Stimulated activated CD4-positive, alpha-beta T cell treated with anti-CD3 and anti-CD28 coated beads, Interleukin-1b, Interleukin-23, amount 100 ng/mL, for 24 hours (primary cell): ENCODE data around the gene AK3.
"Not testable (repeated sequence)": the region's sequence is repeated elsewhere in the genome, so short reads cannot be mapped to it uniquely, and the experiment has no call there.

Source experiments
- DNase-seq, 4 experiments: peaks; one replicate each; pipeline ENCODE4 v3.0.0-alpha.2; 2020; ENCODE audit warnings: low read depth in 4 of 4, low spot score in 1 of 4

AK3 gene

GRCh38 chr9:4669890-4670289 is 71.1 kb downstream of the AK3 start:
- DNase-seq, result no peak

DNA sequence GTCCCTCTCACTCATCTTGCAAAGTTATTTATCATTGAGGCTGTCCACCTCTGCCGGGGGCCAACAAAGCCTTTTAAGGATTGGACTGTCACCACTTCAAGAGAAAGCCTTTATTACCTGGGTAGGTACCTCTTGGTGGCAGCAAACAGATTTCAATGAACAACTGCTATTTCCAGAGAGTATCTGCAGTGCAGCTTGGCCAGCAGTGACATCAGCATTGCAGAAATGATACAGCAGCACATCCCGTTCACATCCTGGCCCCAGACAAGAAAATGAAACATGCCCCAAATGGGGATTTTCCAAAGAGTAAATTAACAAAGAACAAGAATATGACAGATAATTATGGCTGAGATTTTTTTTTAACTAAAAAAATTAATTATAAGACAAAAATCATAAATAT is 72.4 kb downstream of the AK3 start:
- no peak for DNase-seq

DNA sequence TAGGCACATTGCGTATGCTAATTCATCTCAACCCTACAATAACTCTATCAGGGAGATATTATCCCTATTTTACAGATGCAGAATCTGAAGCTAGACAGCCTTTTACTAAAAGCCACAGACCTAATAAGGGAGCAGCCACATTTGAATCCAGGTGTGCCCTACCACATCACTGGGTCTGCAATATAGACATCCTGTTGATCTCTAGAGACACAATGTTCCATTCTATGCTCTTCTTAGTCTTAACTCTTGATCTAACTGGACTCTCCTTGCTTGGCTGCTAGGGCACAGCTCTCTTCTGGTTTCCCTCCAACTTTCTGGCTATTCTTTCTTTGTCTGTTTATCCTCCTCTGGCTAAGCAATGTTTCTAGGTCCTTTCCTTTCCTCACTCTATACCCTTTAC is 73.3 kb downstream of the AK3 start:
- DNase-seq, result no peak

DNA sequence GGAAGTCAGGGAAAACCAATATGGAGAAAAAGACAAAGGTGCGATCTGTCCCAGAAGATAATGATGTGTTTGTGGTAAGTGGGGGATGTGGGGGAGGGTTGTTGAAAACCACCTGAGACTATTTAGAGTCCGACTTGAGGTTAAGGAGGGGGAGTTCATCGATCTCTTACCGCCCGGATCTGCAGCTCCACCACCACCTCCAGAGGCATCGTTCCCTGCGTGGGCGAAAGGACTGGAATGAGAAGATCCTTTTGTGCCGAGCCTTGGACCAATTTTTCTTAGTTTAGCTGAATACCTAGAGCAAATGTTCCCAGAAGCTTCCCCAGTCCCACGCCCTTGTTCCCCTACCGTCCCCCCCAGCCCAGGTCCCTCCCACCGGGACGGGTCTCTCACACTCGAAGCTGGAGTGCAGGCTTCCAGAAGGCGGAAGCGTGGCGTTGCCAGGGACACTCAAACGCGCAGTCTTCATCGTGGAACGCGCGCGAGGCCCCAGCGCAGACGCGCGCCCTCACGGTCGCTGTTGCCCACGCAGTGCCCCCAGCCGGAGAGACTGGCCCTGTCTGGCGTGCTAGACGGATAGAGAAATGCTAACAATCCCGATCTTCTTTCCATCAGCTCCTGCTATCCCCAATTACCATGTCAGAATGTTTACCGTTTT is 74.8 kb downstream of the AK3 start, which contains the start of gene SPATA6L:
Gene SPATA6L, minus strand, starts transcription at position 439 of the 658 bp plus-strand sequence. Its CDS starts 230 bp downstream, at position 209.
- DNase-seq, result peak in 2 of 4 experiments; percentile 22 to 24

- no peak for DNase-seq
These were observed 75.6 kb downstream of the AK3 start for GRCh38 chr9:4665357-4665756.

DNA sequence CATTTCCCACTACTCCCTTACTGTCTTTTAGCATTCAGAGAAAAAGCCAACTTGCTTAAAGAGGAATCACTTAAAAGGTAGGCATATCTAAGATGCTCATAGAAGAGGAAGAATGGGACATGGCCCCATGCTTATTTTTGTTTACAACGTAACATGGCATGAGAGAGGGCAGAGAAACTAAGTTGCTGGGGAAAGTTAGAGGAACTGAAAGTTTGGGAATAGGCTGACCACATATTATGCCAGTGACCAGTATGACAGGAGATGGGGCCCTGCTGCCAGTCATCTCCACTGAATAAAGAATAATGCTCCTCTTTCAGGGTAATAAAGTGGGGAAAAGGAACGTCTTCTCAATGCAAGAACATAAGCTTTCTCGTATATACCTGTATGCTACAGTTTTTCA is 77.0 kb downstream of the AK3 start:
- DNase-seq, result no peak

- DNase-seq, result no peak
These were observed 77.8 kb downstream of the AK3 start for GRCh38 chr9:4662989-4663792.

DNA sequence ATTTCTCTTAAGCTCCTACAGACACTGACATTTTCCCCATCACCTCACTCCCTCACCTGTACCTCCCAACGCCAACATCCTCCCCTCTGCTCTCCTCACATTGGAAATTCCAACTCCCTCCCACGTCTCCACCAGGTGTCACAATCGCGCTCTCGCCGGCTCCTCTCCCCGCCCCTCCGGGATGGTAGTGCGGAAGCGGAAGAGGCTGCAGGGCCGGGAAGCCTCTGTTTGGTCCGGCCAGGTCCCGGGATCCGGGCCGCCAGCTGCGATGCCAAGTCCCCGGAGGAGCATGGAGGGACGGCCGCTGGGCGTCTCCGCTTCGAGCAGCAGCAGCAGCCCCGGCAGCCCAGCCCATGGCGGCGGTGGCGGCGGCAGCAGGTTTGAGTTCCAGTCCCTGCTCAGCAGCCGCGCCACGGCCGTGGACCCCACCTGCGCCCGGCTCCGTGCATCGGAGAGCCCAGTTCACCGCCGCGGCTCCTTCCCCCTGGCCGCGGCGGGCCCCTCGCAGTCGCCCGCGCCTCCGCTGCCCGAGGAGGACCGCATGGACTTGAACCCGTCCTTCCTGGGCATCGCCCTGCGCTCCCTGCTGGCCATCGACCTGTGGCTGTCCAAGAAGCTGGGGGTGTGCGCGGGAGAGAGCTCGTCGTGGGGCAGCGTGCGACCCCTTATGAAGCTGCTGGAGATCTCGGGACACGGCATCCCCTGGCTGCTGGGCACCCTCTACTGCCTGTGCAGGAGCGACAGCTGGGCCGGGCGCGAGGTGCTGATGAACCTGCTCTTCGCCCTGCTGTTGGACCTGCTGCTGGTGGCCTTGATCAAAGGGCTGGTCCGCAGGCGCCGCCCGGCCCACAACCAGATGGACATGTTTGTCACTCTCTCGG is 78.7 kb downstream of the AK3 start, which contains the start of gene PLPP6:
Gene PLPP6, plus strand, starts transcription at position 187 of the 881 bp plus-strand sequence. Its CDS starts 82 bp downstream, at position 269.
- peak; percentile 38 to 69 (median 57) for DNase-seq

GRCh38 chr9:4661611-4662010 is 79.4 kb downstream of the AK3 start:
- DNase-seq, result no peak

DNA sequence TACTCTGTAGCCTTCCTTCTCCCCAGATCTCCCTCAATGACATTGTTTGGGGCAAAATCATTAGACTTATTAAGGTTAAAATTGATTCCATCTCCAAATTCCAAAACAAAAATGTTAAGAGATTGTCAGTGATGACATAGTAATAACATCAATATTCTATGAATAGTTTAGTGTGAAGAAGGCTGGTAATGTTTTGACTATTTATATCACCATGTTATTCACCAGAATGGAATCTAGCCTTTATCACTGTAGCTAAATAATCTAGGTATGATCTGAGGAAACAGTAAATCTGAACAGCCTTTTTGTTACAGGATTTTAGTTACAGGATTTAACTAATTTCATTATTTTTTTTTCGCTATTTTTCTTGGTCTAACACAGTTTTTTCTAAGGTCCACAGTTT is 79.8 kb downstream of the AK3 start:
- no peak for DNase-seq

GRCh38 chr9:4660665-4661064 is 80.3 kb downstream of the AK3 start:
- not testable (repeated sequence) for DNase-seq
